ENCODE data around the gene EXOC6B.
"Not testable (repeated sequence)": the region's sequence is repeated elsewhere in the genome, so short reads cannot be mapped to it uniquely, and the experiment has no call there.

Gene EXOC6B

DNA sequence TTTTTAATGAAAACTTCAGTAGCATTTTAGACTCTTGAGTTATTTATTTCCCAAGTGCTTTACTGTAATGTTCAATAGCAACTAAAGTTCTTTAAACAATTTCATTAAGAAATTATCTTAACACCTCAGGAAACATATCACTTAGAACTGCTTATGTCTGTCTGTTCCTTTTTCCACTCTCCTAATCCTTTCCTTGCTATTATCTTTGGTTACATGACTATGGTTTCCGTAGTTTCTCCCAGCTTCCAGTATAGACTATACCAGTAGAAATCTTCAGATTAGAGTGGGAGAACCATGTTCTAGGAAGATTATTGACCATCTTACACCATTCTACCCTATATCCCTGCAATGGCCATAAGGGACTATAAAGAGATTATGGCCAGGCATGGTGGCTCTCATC lies 280.0 kb downstream of the EXOC6B start:
- DNase-seq: no peak

DNA sequence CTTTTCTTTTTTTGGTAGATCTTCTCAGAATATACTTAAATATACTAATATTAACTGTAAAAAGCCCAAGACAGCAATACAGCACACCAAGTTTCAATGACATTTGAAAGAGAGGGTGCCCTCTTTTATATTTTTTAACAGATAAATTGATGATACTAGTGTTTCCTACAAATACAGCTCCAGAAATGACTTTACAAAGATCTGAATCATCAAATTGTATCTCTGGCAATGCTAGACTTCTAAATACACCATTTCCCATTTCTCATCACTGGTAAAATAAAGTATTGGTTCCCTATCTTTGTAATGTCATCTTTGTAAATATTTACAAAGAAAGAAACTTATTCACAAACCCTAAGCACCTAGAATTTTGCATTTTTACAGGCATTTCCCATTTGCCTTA lies 281.3 kb downstream of the EXOC6B start:
- no peak for DNase-seq

DNA sequence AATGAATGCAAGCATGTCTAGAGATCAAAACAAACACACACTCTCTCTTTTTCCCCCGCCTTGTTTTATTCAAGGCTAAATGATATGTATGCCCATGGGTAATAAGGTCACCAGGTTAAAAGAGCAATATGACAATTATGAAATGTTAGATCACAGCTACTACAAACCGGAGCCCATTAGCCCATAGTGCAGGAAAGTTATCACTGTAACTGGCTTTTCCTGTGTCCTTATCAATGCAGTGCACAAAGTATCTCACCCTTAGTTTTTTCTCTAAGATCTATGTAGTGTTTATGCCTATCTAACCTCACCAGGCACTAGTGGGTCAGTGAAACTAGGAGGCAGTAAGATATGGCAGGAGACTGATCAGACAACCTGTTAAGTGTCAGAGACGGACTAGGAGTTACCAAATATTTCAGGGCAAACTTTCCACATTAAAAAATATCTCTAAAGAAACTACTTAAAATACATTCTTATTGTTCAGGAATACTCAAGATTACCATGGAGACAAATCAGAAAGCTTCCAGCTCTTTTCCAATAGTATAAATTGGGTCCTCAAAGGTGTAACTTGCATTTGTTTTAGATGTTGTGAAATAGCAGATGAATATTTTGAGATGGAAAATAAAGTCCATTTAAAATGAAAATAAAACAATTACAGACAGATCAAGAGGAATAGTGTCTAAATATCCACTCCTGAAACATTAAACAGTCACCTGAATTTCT lies 282.2 kb downstream of the EXOC6B start:
- DNase-seq: no peak

DNA sequence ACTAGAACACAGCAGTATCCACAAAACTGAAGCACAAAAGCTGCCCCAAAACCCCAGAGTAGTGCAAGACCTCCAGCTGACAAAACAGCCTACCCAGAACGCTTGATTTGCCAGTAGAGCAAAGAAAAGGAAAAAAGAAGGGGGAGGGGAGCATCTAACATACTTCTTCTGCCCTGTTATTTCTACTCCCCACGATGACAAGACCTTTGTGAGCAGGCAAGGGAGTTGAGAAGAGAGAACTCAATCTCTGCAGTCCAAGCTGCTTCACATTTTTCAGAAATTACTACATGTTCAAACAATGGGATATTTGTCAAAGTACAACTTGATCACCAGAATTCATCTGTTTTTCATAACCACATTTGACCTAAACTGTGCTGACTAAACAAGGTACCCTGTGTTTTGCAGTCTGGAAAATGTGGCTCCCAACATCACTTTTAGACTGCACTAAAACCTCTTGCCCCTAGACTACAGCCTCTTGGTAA lies 286.7 kb downstream of the EXOC6B start:
- no peak for DNase-seq

DNA sequence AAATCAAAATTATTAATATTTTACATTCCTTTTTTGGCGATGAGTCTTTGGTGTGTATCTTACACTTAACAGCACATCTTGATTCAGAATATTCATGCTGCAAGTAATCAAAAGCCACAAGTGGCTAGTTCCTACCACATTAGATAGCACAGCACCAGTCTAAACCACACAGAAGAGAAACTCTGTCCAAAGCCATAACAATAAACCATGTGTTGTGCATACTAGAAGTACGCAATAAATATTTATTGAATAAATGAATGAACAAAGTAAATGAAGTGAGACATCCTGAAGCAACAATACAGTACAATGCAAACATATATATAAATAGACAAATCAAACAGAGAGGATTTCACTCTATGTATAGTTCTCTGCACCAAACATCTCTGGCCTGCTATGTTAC lies 287.3 kb downstream of the EXOC6B start:
- DNase-seq: no peak

DNA sequence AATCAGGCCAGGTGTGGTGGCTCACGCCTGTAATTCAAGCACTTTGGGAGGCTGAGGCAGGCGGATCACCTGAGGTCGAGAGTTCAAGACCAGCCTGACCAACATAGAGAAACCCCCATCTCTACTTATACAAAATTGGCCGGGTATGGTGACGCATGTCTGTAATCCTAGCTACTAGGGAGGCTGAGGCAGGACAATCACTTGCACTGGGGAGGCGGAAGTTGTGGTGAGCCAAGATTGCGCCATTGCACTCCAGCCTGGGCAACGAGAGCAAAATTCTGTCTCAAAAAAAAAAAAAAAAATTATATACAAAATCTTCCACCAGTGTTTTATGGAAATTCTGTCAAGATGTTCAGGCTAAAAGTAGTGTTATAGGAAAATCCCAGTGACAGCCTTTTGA lies 290.2 kb downstream of the EXOC6B start:
- DNase-seq: not testable (repeated sequence)

DNA sequence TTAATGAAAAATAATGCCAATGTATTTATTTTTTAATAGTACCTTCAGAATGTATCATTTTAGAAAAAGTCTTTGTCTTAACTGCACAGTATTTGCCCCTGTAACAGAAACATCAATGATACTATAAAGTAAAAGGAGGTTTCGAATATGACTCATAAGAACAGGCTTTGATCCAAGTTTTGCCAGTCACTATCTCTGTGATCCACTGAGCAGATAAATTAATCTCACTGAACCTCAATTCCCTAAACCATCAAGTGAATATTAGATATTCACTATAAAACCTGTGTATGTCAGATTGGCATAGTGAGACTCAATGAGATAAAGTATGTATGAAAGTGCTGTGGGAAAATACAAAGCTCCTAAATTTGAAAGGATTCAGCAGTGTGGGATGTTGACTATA lies 292.1 kb downstream of the EXOC6B start:
- DNase-seq: no peak

DNA sequence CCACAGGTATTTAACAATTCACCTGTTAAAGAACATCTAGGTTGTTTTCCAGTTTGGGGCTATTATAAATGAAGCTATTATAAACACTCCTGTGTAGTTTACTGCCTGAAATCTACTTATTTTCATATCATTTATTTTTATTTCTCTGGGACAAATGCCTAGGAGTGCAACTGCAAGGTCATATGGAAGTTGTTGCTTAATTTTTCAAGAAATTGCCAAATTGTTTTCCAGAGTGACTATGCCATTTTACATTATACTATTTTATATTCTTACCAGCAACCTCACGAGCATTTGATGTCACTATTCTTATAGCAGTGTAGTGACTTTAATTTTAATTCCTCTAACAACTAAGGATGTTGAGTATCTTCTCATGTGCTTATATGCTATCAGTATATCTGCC lies 298.4 kb downstream of the EXOC6B start:
- no peak for DNase-seq

DNA sequence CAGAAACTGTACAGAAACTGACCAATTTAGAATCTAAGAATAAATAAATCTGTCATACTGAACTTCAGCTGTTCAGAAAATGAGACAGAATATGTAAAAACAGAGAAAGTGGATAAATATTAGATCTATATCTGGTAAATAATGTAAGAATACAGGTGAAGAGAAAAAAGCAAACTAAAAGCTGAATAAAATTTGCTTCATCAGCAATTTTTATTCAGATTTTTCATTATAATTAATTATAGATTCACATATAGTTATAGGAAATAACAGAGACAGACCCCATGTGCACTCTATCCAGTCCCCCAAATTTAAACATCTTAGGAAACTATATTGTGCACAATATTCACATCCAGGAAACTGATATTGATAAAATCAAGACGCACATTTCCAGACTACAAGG lies 299.2 kb downstream of the EXOC6B start:
- no peak for DNase-seq

DNA sequence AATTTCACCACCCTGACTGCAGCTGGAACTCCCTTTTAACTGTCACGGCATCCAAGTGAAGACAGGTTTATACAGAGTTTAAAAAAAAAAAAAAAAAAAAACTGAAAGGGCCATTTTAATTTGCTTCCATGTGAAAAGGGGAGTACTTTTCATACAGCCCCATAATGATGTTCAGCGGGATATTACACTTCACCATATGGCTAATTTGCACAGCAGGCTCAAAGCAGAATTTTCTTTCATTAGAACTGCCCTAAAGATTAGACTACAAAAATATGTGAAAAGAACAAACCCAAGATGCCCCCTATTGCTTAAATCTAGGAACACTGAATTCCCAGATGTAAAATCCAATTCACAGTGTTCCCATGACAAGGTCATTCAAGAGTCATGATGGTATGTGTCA lies 301.8 kb downstream of the EXOC6B start:
- no peak for DNase-seq

DNA sequence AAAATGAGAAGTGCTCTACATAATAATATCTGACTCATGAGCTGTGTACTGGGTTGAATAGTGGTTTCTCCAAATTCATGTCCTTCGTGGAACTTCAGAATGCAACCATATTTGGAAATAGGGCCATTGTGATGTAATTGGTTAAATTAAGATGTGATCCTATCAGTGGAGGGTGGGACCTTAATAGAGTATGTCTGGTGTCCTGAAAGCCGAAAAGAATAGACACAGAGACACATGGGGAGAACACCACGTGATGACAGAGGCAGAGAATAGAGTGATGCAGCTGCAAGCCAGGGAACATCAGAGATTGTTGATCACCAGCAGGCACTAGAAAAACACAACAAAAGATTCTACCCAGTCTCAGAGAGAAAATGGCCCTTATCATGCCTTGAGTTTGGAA lies 310.1 kb downstream of the EXOC6B start:
- DNase-seq: no peak

DNA sequence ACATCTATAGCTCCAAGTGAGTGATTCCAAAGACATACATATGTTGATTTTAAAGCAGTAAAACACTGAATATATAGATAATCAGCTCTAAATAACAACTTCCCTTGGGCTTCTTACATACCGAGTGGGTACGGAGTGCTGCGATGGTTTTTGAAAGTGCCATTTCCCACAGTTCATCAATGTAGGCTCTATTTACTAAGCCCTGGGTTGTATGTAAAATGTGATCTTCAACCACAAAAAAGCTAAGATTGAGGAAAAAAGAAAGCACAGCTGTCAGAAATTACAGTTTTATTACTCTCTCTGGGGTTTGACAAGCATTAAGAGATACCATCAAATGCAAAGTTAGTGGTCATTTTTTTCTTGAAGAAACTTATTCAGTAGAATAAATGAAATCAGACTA lies 312.8 kb downstream of the EXOC6B start:
- DNase-seq: no peak

DNA sequence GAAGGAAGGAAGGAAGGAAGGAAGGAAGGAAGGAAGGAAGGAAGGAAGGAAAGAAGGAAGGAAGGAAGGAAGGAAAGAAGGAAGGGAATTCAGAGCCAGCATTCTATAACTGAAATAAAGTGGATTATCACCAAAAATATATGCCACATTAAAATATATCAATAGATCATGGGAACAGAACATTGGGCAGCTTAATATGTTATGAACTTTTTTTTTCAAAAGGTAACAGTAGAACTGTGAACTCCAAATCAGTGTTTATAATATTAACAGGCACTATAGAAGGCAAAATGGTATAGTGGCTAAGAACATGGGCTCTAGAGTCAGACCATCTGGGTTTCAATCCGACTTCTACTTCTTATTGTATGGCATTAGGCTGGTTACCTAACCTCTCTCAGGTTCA lies 313.5 kb downstream of the EXOC6B start:
- DNase-seq: no peak

DNA sequence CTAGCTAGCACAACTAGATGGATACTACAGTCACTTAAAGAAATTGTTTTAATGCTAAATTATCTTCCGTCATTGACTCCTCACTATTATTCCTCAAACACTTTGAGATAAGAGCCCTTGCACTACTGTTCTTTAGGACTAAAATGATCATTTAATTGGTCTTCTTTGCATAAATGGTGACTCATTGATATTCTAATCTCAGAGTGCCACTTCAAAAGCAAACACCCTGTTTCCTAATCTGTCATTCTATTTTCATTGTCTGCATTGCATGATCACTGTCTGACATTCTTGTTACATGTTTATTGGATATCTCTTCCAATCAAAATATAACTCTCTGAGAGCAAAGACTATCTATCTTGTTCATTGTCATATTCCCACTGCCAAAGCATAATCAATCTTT lies 313.9 kb downstream of the EXOC6B start:
- no peak for DNase-seq

DNA sequence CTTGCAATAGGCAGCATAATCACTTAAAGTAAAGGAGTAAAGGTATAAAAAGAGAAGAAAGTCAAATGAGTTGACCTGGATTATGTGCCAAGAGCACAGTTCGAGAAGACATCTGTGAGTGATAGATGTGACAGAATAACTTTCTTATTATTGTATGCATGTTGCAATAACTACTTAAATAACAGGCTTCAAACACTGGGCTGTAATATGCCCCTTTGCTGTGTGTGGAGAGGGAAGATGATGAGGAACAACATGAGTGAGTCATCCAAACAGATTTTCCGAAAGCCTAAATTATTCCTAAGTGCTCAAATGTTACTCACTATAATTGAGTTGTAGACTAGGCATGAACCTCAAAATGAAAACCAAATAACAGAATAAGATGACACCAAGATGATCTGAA lies 328.1 kb downstream of the EXOC6B start:
- DNase-seq: no peak

DNA sequence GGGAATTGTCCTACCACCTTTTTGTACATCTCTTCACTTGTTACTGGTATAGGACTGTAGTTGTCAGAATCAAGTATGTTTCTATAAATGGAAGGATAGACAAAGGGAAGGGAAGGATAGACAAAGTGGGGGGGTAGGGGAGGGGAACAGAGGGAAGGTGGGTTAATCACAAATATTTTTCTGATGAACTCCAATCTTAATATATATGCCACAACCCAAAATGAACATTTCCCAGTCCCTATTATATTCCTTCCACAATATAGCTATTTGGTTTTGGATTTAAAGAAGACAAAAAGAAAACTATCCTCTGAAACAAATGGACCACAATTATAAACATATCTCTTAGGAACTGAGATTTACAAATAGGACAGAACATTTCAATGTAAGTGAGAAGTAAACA lies 329.4 kb downstream of the EXOC6B start:
- no peak for DNase-seq

DNA sequence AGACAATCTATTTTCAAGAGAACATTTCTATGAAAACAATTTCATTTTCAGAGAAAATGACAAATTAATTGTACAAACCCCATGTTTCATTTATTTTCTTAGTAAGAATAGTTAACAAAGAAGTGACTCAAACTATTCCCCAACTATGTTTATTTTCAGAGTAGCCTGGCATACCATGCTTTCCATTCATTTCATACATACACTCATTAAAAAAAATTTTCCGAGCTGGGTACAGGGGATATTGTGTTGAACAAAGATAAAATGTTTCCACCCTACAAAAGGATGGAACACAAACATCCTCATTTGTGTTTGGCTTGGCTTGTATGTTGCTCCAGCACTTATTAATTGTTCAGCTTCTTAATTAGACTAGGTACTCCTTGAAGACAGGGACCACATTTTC lies 331.4 kb downstream of the EXOC6B start:
- no peak for DNase-seq

DNA sequence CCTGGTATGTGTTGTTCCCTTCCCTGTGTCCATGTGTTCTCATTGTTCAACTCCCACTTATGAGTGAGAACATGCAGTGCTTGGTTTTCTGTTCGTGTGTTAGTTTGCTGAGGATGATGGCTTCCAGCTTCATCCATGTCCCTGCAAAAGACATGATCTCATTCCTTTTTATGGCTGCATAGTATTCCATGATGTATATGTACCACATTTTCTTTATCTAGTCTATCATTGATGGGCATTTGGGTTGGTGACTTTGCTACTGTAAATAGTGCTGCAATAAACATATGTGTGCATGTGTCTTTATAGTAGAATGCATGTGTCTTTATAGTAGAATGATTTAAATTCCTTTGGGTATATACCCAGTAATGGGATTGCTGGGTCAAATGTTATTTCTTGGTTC lies 341.2 kb downstream of the EXOC6B start:
- not testable (repeated sequence) for DNase-seq

DNA sequence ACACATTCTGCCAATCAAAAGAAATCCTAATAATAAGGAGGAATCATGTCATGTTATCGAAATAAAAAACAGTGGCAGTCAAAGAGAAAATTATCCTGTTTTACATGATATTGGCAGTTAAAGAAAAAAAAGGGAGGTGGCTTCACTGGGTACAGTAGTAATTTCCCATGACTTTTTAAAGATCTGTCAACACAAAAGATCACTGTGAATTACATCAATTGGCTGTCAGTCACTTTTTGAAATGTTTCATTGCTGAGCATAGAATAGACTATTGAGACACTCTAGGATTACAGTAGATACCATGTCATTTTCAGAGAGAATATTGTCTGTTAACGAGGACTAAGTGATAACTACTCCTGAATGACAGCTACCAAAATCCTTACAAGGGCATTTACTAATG lies 342.5 kb downstream of the EXOC6B start:
- DNase-seq: no peak

DNA sequence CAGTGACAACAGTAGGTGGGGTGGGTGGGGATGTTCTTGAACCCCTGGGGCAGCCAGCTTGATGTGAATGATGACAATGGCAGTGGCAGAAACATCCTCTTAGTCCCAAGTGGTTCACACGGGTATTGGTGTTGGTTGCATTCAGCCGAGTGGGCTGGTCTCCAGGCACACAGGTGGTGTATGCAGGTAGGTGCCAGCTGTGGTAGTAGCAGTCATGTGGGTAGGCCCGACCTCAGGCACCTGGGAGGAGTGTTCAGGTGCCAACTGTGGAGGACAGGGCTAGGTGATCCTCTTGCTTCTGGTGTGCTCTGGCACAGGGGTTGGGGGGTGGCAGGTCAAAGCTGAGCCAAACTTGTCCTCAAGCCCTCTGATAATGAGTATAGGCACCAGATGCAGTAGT lies 350.6 kb downstream of the EXOC6B start:
- no peak for DNase-seq

DNA sequence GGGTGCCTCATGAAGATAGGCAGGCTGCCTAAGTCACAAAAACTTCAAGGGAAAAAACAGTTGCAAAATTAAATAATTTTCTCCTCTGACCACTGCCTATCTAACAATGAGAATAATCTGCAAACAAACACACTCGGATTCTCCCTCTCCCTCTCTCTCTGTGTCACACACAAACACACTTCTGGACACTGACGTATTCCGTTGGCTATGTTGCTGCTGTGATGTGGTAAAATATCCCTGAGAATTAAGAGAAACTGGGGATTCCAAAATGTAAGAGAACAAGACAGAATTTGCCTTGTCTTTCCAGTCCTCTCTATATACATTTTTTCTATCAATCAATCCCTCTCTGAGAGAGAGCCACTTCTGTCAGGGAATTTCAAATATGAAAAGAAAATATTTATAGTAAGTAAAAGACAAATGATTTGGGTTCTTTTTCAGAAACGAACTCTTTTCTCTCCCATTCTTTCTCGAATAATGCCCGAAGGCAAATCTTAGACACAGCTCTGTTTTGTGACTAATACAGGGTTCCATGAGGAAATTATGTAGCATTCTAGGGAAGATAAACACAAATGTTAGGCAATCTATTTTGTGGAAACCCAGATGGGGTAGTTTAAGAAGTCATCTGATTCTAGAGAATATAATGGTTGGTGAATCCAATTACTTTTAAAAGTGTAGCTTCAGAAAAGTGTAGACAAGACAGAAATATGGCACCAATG lies 367.9 kb downstream of the EXOC6B start:
- no peak for DNase-seq

DNA sequence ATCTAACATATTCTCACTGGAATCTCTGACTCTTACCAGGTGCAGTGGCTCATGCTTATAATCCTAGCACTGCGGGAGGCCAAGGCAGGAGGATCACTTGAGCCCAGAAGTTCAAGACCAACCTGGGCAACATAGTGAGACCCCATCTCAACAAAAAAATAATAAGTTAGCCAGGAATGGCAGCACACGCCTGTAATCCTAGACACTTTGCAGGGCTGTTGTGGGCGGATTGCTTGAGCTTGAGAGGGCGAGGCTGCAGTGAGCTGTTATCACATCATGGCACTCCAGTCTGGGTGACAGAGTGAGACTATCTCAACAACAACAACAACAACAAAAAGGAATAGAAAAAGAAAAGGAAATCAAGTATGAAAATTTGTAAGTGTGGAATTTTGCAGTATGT lies 371.6 kb downstream of the EXOC6B start:
- no peak for DNase-seq

DNA sequence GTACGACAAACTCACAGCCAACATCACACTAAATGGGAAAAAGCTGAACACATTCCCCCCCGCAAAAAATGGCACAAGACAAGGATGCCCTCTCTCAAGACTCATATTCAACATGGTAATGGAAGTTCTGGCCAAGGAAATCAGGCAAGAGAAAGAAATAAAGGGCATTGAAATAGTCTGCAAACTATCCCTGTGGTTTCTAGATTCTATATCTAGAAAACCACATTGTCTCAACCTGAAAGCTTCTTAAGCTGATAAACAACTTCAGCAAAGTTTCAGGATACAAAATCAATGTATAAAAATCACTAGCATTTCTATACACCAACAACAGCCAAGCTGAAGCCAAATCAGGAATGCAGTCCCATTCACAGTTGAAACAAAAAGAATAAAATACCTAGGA lies 383.6 kb downstream of the EXOC6B start:
- no peak for DNase-seq

DNA sequence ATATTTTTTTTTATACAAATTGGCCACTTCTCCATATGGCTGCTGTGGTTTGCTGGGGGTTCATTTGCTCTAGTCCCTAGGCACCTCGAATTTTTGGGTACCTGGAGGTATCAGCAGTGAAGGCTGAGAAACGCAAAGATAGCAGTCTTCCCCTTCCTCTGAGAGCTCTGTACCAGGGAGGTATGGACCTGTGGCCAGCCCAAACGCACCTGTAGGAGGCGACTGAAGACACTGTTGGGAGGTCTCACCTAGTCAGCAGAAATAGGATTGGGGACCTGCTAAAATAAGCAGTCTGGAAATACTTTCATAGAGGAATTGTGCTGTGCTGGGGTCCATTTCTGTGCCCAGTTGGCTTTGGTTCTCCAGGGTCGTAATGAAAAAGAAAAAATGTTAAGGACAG lies 385.9 kb downstream of the EXOC6B start:
- no peak for DNase-seq
